GM13977 (cell line): ENCODE results near the gene TGFBRAP1.

Experiments
- DNase-seq: peaks from one replicate; pipeline ENCODE4 v3.0.0; 2012; ENCODE audit warnings: low spot score
- CTCF ChIP-seq: IDR thresholded peaks from 2 replicates; pipeline ENCODE4 v1.5.1; 2012; ENCODE audit warnings: mild to moderate bottlenecking, control low read depth; ENCODE audit not compliant: insufficient read depth; ENCODE audit errors: extremely low read depth, missing control alignments
- in situ Hi-C: fragments of 300-500 bp; cut with MboI; formaldehyde crosslinking; loops from one replicate; pipeline ENCODE4 v1.12.0; 2022; ENCODE audit warnings: low sequenced_read_pairs, low pct_unique_long_range_greater_than_20kb, mixed read lengths, inconsistent platforms; ENCODE audit not compliant: unreplicated experiment

The TGFBRAP1 gene

GRCh38 chr2:105271393-105272045, 58.0 kb downstream of the TGFBRAP1 start:
- no peak for TF ChIP-seq CTCF
- in situ Hi-C loops = no loop called here
- DNase-seq = no peak

GRCh38 chr2:105269426-105269825, 60.1 kb downstream of the TGFBRAP1 start:
- TF ChIP-seq CTCF = no peak
- no peak for DNase-seq
- in situ Hi-C loops = no loop called here

- no peak for TF ChIP-seq CTCF
- no peak for DNase-seq
- in situ Hi-C loops = no loop called here
Measured at GRCh38 chr2:105262651-105263091, 66.9 kb downstream of the TGFBRAP1 start.

GRCh38 chr2:105261061-105261460, 68.5 kb downstream of the TGFBRAP1 start:
- in situ Hi-C loops = no loop called here
- DNase-seq = no peak
- no peak for TF ChIP-seq CTCF

GRCh38 chr2:105258835-105259350, 70.6 kb downstream of the TGFBRAP1 start:
- TF ChIP-seq CTCF = no peak
- DNase-seq = no peak
- in situ Hi-C loops = no loop called here

GRCh38 chr2:105257981-105258380, 71.6 kb downstream of the TGFBRAP1 start:
- no peak for TF ChIP-seq CTCF
- no peak for DNase-seq

More at GRCh38 chr2:105257981-105258380, 71.6 kb downstream of the TGFBRAP1 start:
- in situ Hi-C loops = no loop called here
